GM12873 (cell line): ENCODE results near the gene ANO3.

Experiments used
- CTCF ChIP-seq: IDR thresholded peaks from 2 replicates; pipeline ENCODE4 v1.5.1; 2012; ENCODE audit warnings: low read depth, mild to moderate bottlenecking, moderate library complexity, low read length, control low read depth; ENCODE audit not compliant: insufficient read depth; ENCODE audit errors: missing control alignments

Gene ANO3

GRCh38 chr11:26698224-26698623 lies 366.3 kb downstream of the ANO3 start:
- TF ChIP-seq CTCF, result no peak

- TF ChIP-seq CTCF, result no peak
Measured at GRCh38 chr11:26700574-26701235, 368.8 kb downstream of the ANO3 start.

- TF ChIP-seq CTCF, result no peak
Measured at GRCh38 chr11:26702406-26702805, 370.5 kb downstream of the ANO3 start.

GRCh38 chr11:26703411-26704191 lies 371.7 kb downstream of the ANO3 start:
- TF ChIP-seq CTCF, result no peak

GRCh38 chr11:26704249-26704648 lies 372.3 kb downstream of the ANO3 start:
- no peak for TF ChIP-seq CTCF

GRCh38 chr11:26706181-26706580 lies 374.3 kb downstream of the ANO3 start:
- no peak for TF ChIP-seq CTCF

- TF ChIP-seq CTCF, result no peak
Measured at GRCh38 chr11:26708736-26709456, 377.0 kb downstream of the ANO3 start.
